ENCODE results near the gene ZNF611.
"Not testable (repeated sequence)": the region's sequence is repeated elsewhere in the genome, so short reads cannot be mapped to it uniquely, and the experiment has no call there.

ZNF611 gene

DNA sequence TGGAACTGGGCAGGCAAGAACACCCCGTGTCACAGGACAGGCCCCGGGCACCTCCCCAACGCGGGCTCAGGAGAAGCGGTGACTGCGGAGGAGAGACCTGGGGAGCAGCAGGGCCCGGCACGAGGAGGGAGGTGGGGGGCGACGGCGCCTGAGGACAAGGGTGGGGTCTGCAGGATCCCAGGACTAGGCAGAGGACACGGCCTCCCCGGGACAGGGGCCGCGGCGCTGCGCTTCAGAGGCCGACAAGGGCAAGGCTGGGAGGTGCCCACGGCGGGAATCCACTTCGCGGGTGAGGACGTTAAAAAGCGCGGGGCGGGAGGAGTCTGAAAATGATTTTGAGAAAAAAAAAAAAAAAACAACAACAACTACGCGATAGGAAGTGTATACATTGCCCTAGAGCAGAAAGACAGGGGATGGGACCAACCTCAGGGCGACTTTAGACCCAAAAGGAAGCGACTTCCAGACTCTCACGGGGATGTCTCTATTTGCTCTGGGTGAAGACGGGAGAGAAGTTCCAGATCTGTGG lies 44.9 kb downstream of the ZNF611 start:
- peak overlapping the region; percentile 93 for H3K4me3 ChIP-seq (ENCODE audit: low read length)
- DNase-seq (ENCODE audit: low read depth, low spot score): no peak

DNA sequence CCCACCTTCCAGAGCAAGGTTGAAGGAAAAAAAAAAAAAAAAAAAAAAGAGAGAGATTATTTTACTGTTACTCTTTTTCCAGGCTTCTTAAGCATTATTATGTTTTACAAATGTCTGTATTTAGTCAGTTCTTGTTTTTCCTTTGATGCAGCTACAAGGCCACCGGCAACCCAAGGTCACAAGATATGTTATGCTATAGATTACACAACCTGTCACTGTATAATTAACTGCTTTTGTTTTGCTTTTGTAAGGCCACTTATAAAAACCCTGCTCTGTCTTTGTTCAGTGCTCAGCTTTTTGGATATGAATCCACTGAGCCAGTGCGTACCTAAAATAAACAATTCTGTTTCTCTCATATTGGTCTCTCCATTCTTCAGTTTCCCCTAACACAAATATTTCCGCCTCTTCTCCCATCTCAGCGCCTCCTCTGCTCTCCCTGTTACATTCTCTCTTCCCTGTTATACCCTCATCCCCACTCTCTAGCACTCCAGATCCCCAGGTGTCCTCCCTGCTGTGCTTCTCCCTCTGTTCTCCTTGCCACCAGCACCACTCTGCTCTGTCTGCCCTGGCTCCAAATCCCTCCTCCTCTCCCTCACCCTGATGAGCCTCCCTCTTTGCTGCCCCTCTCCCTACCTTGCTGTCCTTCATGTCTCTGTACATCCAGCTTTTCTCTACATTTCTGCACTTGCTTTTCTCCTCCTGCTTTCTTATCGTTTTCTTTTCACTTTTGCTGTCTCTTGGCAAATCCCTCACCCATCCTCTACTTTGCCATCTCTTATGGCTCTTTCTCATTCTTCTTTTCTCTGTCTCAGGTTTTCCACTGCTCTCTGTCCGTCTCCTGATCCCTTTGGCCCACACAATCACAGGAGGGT lies 45.7 kb downstream of the ZNF611 start:
- H3K4me3 ChIP-seq (ENCODE audit: low read length): peak overlapping the region; percentile 93
- not testable (repeated sequence) for DNase-seq (ENCODE audit: low read depth, low spot score)

DNA sequence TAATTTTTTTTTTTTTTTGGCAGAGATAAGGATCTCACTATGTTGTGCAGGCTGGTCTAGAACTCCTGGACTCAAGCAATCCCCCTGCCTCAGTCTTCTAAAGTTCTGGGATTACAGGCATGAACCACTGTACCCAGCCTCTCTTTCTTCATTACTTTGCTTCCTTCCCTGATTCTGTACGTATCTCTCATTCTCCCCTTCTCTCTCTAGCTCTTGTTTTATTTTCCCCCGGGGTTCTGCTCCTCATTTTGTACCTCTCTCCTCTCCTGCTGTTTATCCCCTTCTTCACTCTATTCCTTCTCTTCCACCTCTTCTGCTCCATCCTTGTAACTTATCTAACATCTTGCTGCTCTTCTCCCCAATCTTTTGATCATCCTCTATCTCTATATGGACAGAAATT lies 46.5 kb downstream of the ZNF611 start:
- H3K4me3 ChIP-seq (ENCODE audit: low read length): no peak overlapping the region
- DNase-seq (ENCODE audit: low read depth, low spot score): no peak

DNA sequence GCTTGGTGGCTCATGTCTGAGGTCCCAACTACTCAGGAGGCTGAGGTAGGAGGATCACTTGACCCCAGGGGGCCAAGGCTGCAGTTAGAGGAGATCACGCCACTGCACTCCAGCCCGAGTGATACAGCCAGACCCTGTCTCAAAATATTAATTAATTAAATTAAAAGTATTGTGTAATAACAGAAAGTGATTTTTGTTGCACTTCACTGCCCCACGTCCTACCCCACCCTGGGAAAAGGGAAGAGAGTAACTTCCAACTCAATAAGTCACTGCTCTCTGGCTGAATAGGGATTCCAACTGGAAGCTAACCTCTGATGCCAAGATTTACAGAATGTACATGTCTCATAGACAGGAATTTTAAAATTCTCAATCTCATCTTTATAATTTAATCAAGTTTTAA lies 47.2 kb downstream of the ZNF611 start:
- DNase-seq (ENCODE audit: low read depth, low spot score): no peak
- no peak overlapping the region for H3K4me3 ChIP-seq (ENCODE audit: low read length)

DNA sequence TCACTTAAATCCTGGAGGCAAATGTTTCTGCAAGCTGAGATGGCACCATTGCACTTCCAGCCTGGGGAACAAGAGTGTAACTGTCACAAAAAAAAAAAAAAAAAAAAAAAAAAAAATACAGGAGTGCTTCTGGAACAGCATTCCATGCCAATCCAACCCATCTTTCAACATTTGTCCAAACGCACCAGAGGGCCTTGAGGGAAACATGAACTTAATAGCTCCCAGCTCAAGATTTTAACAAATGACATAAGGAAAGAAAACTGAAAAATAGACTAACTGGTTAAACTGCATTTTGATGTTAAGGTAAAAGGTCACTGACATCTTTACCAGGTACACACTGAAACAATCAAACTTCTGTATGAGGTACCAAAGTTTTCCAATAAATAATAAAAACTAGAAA lies 49.0 kb downstream of the ZNF611 start:
- H3K4me3 ChIP-seq (ENCODE audit: low read length): no peak overlapping the region
- DNase-seq (ENCODE audit: low read depth, low spot score): no peak

DNA sequence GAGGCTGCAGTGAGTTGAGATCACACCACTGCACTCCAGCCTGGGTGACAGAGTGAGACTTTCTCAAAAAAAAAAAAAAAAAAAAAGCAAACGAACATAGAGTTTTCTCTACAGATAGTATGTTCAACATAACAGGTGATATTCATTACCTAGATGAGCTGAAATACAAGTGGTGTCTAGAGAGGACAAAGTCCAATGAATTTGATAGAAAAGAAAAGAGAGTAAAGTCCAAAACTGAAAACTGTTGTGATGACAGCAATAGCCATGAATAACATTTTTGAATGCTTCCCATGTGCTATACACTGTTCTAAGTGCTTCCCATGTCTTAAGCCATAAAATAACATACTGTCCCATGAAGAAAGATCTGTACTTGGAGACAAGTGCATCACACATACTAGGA lies 53.6 kb downstream of the ZNF611 start:
- not testable (repeated sequence) for DNase-seq (ENCODE audit: low read depth, low spot score); H3K4me3 ChIP-seq (ENCODE audit: low read length)

DNA sequence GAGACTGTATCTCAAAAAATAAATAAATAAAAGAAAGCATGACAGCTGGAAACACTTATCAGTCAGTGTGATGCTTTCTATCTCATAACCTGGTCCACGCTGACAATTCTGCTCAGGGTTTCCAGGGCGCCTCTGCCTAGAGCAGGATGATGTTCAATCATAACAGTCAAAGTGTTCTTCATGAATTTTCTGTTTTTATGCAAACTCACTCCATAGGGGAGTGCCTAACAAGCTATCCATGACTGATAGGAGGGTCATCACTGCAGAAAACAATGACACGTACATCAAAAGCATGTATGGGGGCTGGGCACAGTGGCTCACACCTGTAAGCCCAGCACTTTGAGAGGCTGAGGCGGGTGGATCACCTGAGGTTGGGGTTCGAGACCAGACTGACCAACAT lies 55.2 kb downstream of the ZNF611 start:
- no peak for DNase-seq (ENCODE audit: low read depth, low spot score)

DNA sequence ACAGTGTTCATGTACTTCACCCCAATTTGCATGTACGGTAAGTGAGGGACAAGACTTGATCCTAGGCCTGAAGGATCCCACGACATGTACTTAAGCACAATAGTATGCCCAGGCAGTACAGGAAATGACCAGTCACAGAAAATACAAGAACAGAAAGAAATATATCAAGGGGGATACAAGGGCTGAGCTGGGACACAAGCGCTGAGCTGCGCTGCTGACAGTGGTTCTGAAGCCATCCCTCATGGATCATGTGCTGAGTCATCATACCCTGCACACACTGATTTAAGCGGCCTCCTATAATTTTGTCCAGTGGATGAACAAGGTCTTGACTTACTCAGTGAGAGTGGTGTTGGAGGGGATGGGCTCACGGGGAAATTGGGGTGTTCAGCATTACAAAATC lies 59.6 kb downstream of the ZNF611 start:
- H3K4me3 ChIP-seq (ENCODE audit: low read length); DNase-seq (ENCODE audit: low read depth, low spot score): not testable (repeated sequence)

More for the DNA sequence above, 55.2 kb downstream of the ZNF611 start:
- H3K4me3 ChIP-seq (ENCODE audit: low read length): no peak overlapping the region

DNA sequence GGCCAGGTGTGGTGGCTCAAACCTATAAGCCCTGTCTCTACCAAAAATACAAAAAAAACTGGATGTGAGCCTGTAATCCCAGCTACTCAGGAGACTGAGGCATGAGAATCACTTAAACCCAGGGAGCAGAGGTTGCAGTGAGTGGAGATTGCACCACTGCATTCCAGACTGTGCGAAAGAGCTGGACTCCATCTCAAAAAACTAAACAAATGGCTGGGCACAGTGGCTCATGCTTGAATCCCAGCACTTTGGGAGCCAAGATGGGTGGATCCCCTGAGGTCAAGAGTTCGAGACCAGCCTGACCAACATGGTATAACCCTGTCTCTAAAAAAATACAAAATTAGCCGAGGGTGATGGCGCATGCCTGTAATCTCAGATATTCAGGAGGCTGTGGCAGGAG lies 61.8 kb downstream of the ZNF611 start:
- no peak overlapping the region for H3K4me3 ChIP-seq (ENCODE audit: low read length)
- DNase-seq (ENCODE audit: low read depth, low spot score): no peak

DNA sequence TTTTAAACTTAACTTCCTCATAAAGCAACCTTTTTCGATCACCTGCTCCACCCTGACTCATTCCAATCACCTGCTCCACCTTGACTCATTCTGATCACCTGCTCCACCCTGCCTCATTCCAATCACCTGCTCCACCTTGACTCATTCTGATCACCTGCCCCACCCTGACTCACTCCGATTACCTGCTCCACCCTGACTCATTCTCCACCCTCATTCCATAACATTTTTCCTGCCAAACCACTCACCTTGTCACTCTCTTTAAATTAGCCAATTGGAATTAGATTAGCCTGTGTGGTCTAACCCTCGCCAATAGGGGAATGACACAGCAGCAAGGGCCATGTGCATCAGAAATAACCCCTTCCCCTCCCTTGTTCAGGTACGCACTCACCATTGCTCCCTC lies 64.8 kb downstream of the ZNF611 start:
- DNase-seq (ENCODE audit: low read depth, low spot score): no peak
- H3K4me3 ChIP-seq (ENCODE audit: low read length): no peak overlapping the region

DNA sequence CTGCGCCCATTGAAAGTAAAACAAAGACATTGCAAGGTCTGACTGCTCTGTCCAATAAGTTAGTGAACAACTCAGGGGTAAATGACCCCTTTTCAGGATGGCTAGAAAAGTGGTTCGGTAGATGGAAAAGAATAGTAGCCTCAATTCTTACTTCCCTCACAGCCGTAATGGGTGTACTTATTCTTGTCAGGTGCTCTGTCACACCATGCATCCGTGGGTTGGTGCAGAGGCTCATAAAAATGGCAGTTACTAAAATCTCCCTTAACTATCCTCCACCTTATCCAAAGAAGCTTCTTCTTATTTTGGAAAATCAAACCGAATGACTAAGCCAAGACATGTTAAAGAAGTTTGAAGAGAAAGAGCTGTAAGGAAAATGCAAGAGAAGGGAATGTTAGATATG lies 65.3 kb downstream of the ZNF611 start:
- no peak overlapping the region for H3K4me3 ChIP-seq (ENCODE audit: low read length)
- DNase-seq (ENCODE audit: low read depth, low spot score): no peak

DNA sequence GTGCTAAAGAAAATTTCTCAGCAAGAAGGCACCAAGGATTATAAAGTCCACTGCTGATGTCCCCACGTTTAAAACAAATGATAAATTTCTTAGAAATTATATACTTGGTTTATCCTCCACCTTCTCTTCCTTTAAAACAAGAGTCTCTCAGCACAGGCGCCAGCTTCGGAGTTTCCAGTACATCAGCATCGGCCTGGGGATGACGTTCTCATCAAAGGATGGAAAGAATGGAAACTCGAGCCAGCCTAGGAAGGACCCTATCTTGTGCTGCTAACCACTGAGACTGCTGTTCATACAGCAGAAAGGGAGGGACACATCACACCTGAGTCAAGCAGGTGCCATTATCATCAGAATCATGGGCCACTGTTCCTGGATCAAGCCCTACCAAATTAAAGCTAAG lies 66.9 kb downstream of the ZNF611 start:
- no peak for DNase-seq (ENCODE audit: low read depth, low spot score)

DNA sequence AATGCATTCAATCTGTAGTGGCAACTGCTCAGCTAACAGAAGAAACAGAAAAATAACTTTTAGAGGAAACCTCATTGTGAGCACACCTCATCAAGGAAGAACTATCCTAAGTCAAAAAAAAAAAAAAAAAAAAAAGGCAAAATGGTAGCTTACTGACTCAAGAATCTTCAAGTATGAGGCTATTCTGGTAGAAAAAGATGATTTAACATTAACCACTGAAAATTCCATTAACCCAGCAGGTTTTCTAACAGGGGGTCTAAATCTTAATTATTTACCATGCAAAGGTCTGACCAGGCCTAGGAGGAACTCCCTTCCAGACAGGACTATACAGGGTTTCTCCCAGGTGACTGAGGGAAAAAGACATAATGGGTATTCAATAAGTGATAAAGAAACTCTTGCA lies 68.3 kb downstream of the ZNF611 start:
- DNase-seq (ENCODE audit: low read depth, low spot score): no peak

More for the DNA sequence above, 66.9 kb downstream of the ZNF611 start:
- H3K4me3 ChIP-seq (ENCODE audit: low read length): no peak overlapping the region

DNA sequence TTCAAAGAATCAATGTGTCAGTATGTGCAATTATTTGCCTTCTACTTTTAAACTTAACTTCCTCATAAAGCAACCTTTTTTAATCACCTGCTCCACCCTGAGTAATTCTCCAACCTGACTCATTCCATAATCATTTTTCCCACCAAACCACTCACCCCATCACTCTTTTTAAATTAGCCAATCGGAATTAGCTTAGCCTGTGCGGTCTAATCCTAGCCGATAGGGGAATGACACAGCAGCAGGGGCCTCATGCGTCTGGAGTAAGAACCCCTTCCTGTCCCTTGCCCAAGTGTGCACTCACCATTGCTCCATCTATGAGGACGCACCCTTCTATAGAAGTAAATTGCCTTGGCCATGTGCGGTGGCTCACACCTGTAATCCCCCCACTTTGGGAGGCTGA lies 69.3 kb downstream of the ZNF611 start:
- DNase-seq (ENCODE audit: low read depth, low spot score): no peak
- H3K4me3 ChIP-seq (ENCODE audit: low read length): no peak overlapping the region

More for the DNA sequence above, 68.3 kb downstream of the ZNF611 start:
- H3K4me3 ChIP-seq (ENCODE audit: low read length): no peak overlapping the region

DNA sequence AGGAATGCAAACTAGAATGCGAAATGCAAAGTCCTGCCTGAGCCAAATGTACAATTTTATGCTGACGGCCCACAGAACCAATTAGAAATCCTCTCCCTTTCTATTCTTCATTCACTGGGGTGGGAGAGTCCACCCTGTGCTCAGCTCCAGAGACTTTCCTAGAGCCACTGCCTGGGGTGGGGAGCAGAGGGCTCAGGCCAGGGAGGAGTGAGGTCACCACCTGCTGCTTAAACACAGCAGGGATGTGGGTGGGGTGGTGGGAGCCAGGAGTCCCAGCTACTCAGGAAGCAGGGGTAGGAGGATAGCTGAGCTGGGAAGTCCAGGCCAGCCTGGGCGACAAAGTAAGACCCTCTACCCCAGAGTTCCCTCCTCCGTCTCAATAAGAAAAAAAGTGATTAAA lies 69.8 kb downstream of the ZNF611 start:
- no peak overlapping the region for H3K4me3 ChIP-seq (ENCODE audit: low read length)
- DNase-seq (ENCODE audit: low read depth, low spot score): no peak

DNA sequence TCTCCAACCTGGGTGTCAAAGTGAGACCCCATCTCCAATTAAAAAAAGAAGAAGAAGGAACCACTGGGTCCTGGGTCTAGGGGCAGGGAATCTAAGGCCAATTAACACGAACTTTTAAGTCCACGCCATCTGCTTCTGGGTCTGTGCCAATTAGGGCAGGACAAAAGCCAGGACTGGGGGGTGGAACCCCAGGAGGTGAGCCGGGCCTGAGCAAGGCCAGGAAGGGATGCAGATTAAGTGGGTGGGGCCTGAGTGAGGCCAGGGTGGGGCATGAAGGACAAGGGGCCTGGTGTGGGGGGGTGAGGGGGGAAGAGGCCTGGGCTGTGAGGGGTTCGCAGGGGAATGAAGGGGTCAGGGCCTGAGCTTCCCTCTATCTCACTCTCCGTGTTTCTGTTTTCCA lies 70.4 kb downstream of the ZNF611 start:
- no peak for DNase-seq (ENCODE audit: low read depth, low spot score)

DNA sequence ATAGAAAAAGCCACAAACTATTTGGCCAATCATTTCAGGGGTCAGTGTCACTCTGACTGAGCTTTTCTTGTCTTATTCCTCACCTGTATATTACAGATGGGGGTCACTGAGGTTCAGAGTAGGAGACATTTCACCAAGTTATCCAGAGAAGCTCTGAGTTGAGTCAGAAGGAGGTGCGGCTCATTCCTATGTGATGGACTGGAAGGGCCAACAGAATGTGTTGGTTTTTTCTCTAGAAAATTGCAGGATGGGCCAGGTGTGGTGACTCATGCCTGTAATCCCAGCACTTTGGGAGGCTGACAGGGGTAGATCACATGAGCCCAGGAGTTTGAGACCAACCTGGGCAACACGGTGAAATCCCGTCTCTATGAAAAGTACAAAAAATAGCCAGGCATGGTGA lies 72.2 kb downstream of the ZNF611 start:
- no peak for DNase-seq (ENCODE audit: low read depth, low spot score)
- no peak overlapping the region for H3K4me3 ChIP-seq (ENCODE audit: low read length)

More for the DNA sequence above, 70.4 kb downstream of the ZNF611 start:
- H3K4me3 ChIP-seq (ENCODE audit: low read length): no peak overlapping the region

DNA sequence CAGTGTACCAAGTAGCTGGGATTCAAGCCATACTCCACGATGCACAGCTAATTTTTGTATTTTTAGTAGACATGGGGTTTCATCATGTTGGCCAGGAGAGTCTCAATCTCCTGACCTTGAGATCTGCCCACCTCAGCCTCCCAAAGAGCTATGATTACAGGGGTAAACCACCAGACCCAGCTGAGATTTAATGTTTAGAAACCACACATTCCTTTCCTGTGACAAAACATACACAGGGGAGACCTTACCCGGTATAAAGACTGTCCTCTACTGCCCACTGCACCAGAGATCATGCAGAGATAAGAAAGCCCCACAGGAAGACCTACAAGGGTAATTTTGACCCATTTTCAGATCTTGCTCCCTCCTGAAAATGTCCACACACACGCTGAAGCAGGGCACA lies 73.9 kb downstream of the ZNF611 start:
- H3K4me3 ChIP-seq (ENCODE audit: low read length): no peak overlapping the region
- DNase-seq (ENCODE audit: low read depth, low spot score): no peak

DNA sequence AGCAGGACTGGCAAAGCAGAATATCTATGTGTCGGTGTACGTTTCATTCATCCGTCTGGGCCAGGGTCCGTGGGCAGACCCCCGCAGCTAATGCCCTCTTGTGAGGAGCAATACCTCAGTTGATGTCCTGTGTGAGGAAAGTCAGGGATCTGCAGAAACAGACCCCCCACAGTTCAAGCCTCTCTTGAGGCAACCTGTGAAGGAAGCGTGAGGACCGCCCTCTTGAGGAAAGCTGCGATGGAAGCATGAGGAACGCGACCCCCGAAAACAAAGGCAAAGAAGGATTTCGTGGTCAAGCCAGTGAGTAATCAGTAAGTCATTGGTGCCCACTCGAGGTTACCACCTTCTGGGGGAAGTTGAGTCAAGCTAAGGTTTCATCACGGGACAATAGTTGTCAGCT lies 75.8 kb downstream of the ZNF611 start:
- H3K4me3 ChIP-seq (ENCODE audit: low read length): no peak overlapping the region

DNA sequence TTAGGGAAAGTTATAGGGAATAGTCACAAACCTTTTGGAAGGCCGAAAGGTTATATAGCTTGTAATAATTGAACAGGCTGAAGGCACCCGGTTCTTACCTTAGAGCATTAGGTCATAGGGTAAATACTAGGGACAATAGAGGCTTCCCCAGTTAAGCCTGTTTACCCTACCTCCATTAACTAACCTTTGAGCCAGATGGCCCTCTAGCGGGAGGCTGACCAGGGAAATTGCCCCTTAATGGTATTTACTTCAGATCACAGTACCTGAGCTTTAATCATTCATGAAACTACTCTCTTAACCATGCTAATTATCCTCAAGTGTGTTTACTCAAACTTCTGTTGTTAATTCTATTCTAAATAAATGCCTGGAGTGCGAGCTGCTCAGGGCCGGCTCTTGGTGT lies 76.2 kb downstream of the ZNF611 start:
- no peak for DNase-seq (ENCODE audit: low read depth, low spot score)

More for the DNA sequence above, 75.8 kb downstream of the ZNF611 start:
- DNase-seq (ENCODE audit: low read depth, low spot score): no peak

DNA sequence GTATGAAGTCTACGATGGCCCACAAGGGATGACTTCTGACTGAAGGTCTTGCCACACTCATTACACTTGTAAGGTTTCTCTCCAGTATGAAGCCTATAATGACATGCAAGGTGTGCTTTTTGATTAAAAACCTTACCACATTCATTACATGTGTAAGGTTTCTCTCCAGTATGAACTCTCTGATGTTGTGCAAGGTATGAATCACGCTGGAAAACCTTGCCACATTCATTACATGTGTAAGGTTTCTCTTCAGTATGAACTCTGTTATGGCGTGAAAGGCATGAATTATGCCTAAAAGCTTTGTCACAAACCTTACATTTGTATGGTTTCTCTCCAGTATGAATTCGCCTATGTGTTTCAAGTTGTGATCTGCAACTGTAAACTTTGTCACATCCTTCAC lies 81.7 kb downstream of the ZNF611 start:
- no peak for DNase-seq (ENCODE audit: low read depth, low spot score)
- no peak overlapping the region for H3K4me3 ChIP-seq (ENCODE audit: low read length)

More for the DNA sequence above, 76.2 kb downstream of the ZNF611 start:
- no peak overlapping the region for H3K4me3 ChIP-seq (ENCODE audit: low read length)

Data from Jurkat, Clone E6-1 (cell line).